Fibroblast of villous mesenchyme (primary cell): ENCODE data around the gene SSC5D. TPM values are rescaled to one million over a fixed set of nuclear protein-coding genes. Genes with fewer than 3 reads are reported as not detected.

Experiments
- DNase-seq: peaks from one replicate; pipeline ENCODE4 v3.0.0-alpha.2; 2010; ENCODE audit warnings: low read depth
- H3K4me3 ChIP-seq: 2 replicates; pipeline ENCODE4 v1.5.1; 2011; ENCODE audit warnings: low read depth, mild to moderate bottlenecking, low read length
- total RNA-seq: library from RNA; depleted of rRNA; stranded (reverse); fragments of >200 nt; gene quantifications from 2 replicates; pipeline ENCODE4 v1.2.3, GENCODE V29; 2012
- TF ChIP-seq, protein P1 (sequence below): IDR thresholded peaks from 2 replicates; pipeline ENCODE4 v1.5.1; 2012; ENCODE audit warnings: low read depth, mild to moderate bottlenecking, low read length; ENCODE audit not compliant: insufficient read depth

Gene SSC5D
- total RNA-seq, 1 donor: 21.2 TPM

DNA sequence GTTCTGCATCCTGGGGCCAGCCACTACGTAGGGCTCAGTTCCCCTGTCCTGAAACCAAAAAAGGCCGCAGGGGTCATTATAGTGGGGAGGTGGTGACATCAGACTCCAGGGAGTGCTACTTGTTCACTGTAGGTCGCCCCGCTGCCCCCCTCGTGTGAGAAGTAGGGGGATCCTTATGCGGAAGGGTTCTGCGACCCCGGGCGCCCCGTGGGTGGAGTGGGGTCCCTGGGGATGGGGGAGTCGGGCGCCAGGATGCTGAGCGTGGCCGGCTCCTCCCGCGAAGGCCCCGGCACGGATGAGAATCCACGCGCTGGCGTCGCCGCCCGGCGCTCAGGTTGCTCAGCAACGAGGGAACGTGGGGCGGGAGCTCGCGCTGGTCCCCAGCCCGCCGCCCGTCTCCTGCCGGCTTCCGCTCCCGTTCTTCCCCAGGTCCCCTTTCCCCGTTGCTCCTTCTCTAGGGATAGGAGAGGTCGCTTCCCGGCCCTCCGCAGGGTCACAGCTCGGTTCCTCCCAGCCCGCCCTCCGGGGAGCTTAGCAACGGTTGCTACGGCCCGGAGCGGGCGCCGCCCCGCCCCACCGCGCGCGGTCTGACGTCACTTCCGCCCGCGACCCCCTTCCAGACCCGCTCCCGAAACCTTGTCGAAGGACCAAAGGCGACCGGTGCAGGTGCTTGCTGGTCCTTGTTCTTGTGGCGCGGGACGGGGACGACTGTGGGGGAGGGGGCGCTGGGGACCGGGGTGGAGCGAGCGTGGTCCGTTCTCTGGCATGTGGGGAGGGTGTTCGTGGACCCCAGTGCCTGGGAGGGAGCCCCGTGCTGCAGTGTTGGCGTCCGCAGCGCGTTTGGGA is 3.4 kb upstream of the SSC5D start, which contains the start of gene NAT14:
TSS of gene NAT14 (plus strand) at position 596 of the 846 bp plus-strand sequence. CDS start 521 bp downstream, outside the sequence.
- TF ChIP-seq, protein P1, sequence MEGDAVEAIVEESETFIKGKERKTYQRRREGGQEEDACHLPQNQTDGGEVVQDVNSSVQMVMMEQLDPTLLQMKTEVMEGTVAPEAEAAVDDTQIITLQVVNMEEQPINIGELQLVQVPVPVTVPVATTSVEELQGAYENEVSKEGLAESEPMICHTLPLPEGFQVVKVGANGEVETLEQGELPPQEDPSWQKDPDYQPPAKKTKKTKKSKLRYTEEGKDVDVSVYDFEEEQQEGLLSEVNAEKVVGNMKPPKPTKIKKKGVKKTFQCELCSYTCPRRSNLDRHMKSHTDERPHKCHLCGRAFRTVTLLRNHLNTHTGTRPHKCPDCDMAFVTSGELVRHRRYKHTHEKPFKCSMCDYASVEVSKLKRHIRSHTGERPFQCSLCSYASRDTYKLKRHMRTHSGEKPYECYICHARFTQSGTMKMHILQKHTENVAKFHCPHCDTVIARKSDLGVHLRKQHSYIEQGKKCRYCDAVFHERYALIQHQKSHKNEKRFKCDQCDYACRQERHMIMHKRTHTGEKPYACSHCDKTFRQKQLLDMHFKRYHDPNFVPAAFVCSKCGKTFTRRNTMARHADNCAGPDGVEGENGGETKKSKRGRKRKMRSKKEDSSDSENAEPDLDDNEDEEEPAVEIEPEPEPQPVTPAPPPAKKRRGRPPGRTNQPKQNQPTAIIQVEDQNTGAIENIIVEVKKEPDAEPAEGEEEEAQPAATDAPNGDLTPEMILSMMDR: no peak
- peak within 1 kb of the TSS; percentile 77 for H3K4me3 ChIP-seq
- DNase-seq: peak; percentile 65

DNA sequence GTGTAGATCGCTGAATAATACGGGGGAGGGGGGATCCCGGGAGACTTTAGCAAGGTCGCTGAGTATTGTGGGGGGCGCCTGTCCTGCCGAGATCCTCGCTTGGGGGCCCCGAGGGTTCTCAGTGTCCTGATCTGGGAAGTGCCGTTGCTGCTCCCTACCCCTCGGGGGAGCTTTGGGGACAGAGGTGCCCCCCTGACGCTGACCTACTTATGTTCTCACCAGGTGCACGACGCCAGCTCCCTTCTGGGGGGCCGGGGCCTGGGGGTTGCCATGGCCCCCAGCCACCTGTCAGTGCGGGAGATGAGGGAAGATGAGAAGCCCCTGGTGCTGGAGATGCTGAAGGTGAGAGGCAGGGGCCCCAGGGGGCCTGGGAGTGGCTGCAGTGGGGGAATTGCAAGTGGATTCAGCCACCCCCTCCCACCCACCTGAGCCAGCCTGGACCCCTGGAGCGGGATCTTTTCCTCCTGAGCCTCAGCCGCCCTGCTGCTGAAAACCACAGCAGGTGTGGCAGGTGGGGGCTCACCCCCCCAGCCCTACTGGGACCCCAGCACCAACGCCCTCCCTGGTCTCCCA is 2.7 kb upstream of the SSC5D start:
- TF ChIP-seq, protein P1: no peak
- DNase-seq: no peak
- H3K4me3 ChIP-seq: peak overlapping the region; percentile 77

DNA sequence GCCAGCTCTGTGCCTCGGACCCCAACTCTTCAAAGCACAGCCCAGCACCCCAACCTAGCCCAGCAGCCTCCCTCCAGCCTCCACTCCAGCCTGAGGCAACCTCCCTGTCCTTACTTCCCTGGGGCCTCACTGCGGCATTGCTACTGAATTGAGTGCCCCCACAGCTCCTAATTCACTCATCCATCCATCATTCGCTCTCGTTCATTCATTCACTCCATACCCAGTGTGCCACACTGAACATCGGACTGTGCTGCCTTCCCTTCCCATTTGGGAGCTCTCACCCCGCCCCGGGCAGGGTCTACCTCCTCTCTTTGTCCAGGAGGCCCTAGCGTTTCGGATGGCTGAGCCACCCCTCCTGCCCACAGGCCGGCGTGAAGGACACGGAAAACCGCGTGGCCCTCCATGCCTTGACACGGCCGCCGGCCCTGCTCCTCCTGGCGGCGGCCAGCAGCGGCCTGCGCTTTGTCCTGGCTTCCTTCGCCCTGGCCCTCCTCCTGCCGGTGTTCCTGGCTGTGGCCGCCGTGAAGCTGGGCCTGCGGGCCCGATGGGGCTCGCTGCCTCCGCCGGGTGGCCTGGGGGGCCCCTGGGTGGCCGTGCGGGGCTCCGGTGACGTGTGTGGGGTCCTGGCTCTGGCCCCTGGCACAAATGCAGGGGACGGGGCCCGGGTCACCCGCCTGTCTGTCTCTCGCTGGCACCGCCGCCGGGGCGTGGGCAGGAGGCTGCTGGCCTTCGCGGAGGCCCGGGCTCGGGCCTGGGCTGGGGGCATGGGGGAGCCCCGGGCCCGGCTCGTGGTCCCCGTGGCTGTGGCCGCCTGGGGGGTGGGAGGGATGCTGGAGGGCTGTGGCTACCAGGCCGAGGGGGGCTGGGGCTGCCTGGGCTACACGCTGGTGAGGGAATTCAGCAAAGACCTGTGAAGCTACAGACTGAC is 1.9 kb upstream of the SSC5D start:
- peak overlapping the region; percentile 77 for H3K4me3 ChIP-seq
- no peak for DNase-seq

DNA sequence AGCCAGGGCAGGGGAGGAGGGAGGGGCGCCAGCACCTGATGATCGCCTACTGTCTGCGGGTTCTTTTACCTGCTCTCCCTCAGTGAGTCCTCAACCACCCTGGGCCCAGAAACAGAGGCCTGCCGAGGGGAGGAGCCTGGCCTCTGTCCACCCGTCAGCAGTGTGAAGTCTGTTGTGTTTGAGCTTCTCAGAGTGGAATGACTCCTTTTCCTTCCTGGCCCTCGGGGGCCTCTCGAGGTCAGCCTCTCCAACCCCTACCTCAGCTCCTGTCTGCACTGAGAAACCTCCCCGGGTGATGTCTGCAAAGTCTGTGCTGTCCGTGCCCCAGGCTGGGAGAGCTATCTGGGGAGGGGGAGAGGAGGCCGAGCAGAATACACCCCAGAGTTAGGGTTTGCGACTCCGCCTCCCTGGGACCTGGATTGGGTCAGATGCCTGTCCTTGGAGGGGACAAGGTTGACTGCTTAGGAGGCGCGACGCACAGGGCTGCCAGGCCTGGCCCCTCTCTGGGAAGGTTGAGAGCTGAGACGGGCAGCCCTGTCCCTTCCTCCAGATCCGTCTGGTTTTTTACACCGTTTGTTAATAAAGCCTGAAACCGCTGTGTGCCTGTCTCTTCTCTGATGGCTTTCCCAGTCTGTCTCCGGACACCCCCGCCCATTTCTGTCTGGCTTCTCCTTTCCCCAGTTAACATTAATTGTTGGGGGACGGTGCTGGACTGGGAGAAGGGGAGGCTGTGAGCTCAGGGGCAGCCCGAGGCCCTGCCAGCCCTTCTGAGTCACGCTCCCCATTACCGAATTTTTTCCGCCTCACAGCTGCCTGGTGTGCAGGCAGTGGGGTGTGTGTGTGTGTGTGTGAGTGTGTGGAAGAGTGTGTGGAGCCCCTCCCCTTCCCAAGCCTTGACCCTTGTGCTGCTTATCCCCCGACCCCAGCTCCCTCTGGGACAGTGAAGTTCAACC is 989 bp upstream of the SSC5D start:
- peak overlapping the region; percentile 23 for H3K4me3 ChIP-seq
- TF ChIP-seq, protein P1: no peak
- peak; percentile 89 for DNase-seq

More for the DNA sequence above, 1.9 kb upstream of the SSC5D start:
- TF ChIP-seq, protein P1: peak; percentile 6

DNA sequence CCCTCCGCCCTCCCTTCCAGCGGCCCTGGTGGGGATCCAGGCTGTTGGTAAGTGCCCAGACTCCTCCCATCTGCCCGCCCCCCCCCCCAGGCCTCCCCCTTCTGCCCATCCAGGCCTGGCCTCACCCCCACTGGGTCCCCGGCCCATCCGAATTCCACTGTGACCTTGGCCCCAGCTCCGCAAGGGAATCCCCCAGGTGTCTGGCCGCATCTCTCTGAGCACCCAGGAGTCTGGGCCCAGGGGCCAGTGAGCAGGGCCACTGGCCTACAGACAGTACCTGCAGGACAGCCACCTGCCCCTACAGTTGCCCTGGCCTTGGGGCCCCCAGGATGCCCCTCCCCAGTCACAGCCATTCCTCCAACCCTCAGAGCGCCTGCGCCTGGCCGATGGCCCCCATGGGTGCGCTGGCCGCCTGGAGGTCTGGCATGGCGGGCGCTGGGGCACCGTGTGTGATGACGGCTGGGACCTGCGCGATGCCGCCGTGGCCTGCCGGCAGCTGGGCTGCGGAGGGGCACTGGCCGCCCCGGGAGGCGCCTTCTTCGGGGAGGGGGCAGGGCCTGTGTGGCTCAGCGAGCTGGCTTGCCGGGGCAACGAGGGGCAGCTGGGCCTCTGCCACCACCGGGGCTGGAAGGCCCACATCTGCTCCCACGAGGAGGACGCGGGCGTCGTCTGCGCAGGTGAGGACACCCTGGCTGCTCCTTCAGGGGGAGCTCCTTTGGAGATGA is 912 bp downstream of the SSC5D start:
- DNase-seq: no peak
- TF ChIP-seq, protein P1: no peak
- no peak overlapping the region for H3K4me3 ChIP-seq
